Sigmoid colon (tissue), 4 donors: ENCODE measurements around the gene CFAP97.

ENCODE experiments used
- CTCF ChIP-seq, 4 experiments: fragments of 450-650 bp in 3 of 4; fragments of 200-600 bp in 1 of 4; IDR thresholded peaks; one replicate each; pipeline ENCODE4 v1.5.1; 2016 to 2019; ENCODE audit warnings: antibody characterized with exemption in 4 of 4, mild to moderate bottlenecking in 3 of 4, moderate library complexity in 2 of 4
- POLR2A ChIP-seq, 2 donors: fragments of 450-650 bp; IDR thresholded peaks; one replicate each; pipeline ENCODE4 v1.6.1; 2016; ENCODE audit warnings: antibody characterized with exemption in 2 of 2, mild to moderate bottlenecking in 2 of 2, moderate library complexity in 2 of 2
- POLR2AphosphoS5 ChIP-seq, 4 donors: sonication (generic); formaldehyde crosslinking; IDR thresholded peaks; one replicate each; pipeline ENCODE4 v1.6.1; 2017; ENCODE audit warnings: antibody characterized with exemption in 4 of 4

GRCh38 chr4:185189606-185190305 is 14.0 kb downstream of the CFAP97 start:
- no peak for TF ChIP-seq POLR2A (IDR thresholded peaks at IDR 0.05)
- no peak for TF ChIP-seq CTCF (IDR thresholded peaks at IDR 0.05)
- TF ChIP-seq POLR2AphosphoS5 (IDR thresholded peaks at IDR 0.05), result no peak
